K562 (cell line): Measurements from ENCODE around the gene ERLIN1. TPM values are rescaled to one million over a fixed set of nuclear protein-coding genes. Genes with fewer than 3 reads are reported as not detected.
A peak's percentile ranks its signal among the peaks of the same experiment; 100 is the strongest.

Source experiments
- ATF1 ChIP-seq, 2 experiments: fragments of 450-650 bp in 1 of 2; IDR thresholded peaks; 2 replicates each; pipeline ENCODE4 v1.6.1; 2016; ENCODE audit warnings: missing compliant biosample characterization in 1 of 2, missing genetic modification characterization in 1 of 2
- BRF1 ChIP-seq: IDR thresholded peaks from 3 replicates; pipeline ENCODE4 v1.6.1; 2011; ENCODE audit warnings: borderline replicate concordance, mild to moderate bottlenecking; ENCODE audit not compliant: insufficient read length; ENCODE audit errors: extremely low read depth
- HCFC1 ChIP-seq: IDR thresholded peaks from 2 replicates; pipeline ENCODE4 v1.6.1; 2012; ENCODE audit warnings: low read depth, low read length, improper control_type of control experiment
- HDAC1 ChIP-seq, 2 experiments: fragments of 450-650 bp; IDR thresholded peaks; 2 replicates each; pipeline ENCODE4 v1.6.1; 2016 to 2017; ENCODE audit warnings: inconsistent platforms in 1 of 2, mild to moderate bottlenecking in 1 of 2, moderate library complexity in 1 of 2
- IRF2 ChIP-seq: sonication (generic); formaldehyde crosslinking; IDR thresholded peaks from 2 replicates; pipeline ENCODE4 v1.8.1; 2022; ENCODE audit warnings: mild to moderate bottlenecking, missing genetic modification reagents
- NFYB ChIP-seq: IDR thresholded peaks from 2 replicates; pipeline ENCODE4 v1.6.1; 2011; ENCODE audit warnings: mild to moderate bottlenecking, moderate library complexity; ENCODE audit not compliant: insufficient read length; ENCODE audit errors: extremely low read depth
- NR1H2 ChIP-seq: sonication (generic); formaldehyde crosslinking; IDR thresholded peaks from 2 replicates; pipeline ENCODE4 v1.4.0; 2020; ENCODE audit warnings: mild to moderate bottlenecking, missing genetic modification reagents
- PCBP2 ChIP-seq: fragments of 200-400 bp; formaldehyde crosslinking; IDR thresholded peaks from 2 replicates; pipeline ENCODE4 v1.6.1; 2018; ENCODE audit warnings: low read length, low read depth, mild to moderate bottlenecking, moderate library complexity; ENCODE audit not compliant: poor library complexity, severe bottlenecking
- POU5F1 ChIP-seq: fragments of 150-350 bp; IDR thresholded peaks from 2 replicates; pipeline ENCODE4 v1.6.1; 2014; ENCODE audit warnings: borderline replicate concordance, low read length, low read depth, mild to moderate bottlenecking; ENCODE audit not compliant: partially characterized antibody
- PTRF ChIP-seq: fragments of 450-650 bp; IDR thresholded peaks from 2 replicates; pipeline ENCODE4 v1.6.1; 2016; ENCODE audit warnings: mild to moderate bottlenecking, missing genetic modification characterization, missing compliant biosample characterization
- PTTG1 ChIP-seq: fragments of 450-650 bp; IDR thresholded peaks from 2 replicates; pipeline ENCODE4 v1.6.1; 2016; ENCODE audit warnings: low read depth, mild to moderate bottlenecking, missing genetic modification characterization, missing compliant biosample characterization
- RB1 ChIP-seq: fragments of 450-650 bp; IDR thresholded peaks from 2 replicates; pipeline ENCODE4 v1.6.1; 2017; ENCODE audit warnings: low read depth, mild to moderate bottlenecking
- RFX5 ChIP-seq: IDR thresholded peaks from 2 replicates; pipeline ENCODE4 v1.6.1; 2011; ENCODE audit warnings: low read depth, mild to moderate bottlenecking, improper control_type of control experiment, low read length
- SETDB1 ChIP-seq: IDR thresholded peaks from one replicate; pipeline ENCODE4 v1.6.1; 2012; ENCODE audit warnings: low read length, control low read depth, inconsistent platforms
- SIN3A ChIP-seq, 2 experiments: fragments of 150-350 bp in 1 of 2; IDR thresholded peaks; 2 replicates each; pipeline ENCODE4 v1.6.1; 2011 to 2016; ENCODE audit warnings: borderline replicate concordance in 2 of 2, low read depth in 2 of 2, low read length in 2 of 2, mild to moderate bottlenecking in 2 of 2, moderate library complexity in 2 of 2; ENCODE audit not compliant: control insufficient read depth in 1 of 2
- SREBF2 ChIP-seq: sonication (generic); formaldehyde crosslinking; IDR thresholded peaks from 2 replicates; pipeline ENCODE4 v1.4.0; 2020; ENCODE audit warnings: mild to moderate bottlenecking, missing genetic modification reagents
- SRF ChIP-seq, 2 experiments: fragments of 250-450, 450-650 bp in 1 of 2; sonication (Bioruptor Pico) in 1 of 2; sonication (generic) in 1 of 2; formaldehyde crosslinking; IDR thresholded peaks; 2 replicates each; pipeline versions ENCODE4 v1.5.0 to v1.5.1; 2020 to 2022; ENCODE audit warnings: mild to moderate bottlenecking in 1 of 2, missing genetic modification reagents in 1 of 2
- TOE1 ChIP-seq, 2 experiments: fragments of 450-650 bp in 1 of 2; sonication (generic) in 1 of 2; formaldehyde crosslinking in 1 of 2; IDR thresholded peaks; 2 replicates each; pipeline versions ENCODE4 v1.7.1 to v1.8.0; 2016 to 2022; ENCODE audit warnings: borderline replicate concordance in 2 of 2, mild to moderate bottlenecking in 2 of 2, antibody characterized with exemption in 1 of 2, inconsistent platforms in 1 of 2, low read depth in 1 of 2, missing genetic modification reagents in 1 of 2, moderate library complexity in 1 of 2
- ZBTB17 ChIP-seq: fragments of 450-650 bp; formaldehyde crosslinking; IDR thresholded peaks from 2 replicates; pipeline ENCODE4 v1.4.0; 2020; ENCODE audit warnings: mild to moderate bottlenecking
- ZKSCAN8 ChIP-seq: fragments of 200-800 bp; sonication (Bioruptor generic); IDR thresholded peaks from 2 replicates; pipeline ENCODE4 v1.6.1; 2016; ENCODE audit warnings: missing genetic modification characterization, missing compliant biosample characterization
- ZNF175 ChIP-seq: fragments of 200-800 bp; sonication (Bioruptor generic); IDR thresholded peaks from 2 replicates; pipeline ENCODE4 v1.6.1; 2016; ENCODE audit warnings: low read depth, mild to moderate bottlenecking, missing genetic modification characterization, missing compliant biosample characterization
- polyA plus RNA-seq, 8 experiments: library from polyadenylated mRNA; depleted of rRNA in 4 of 8; stranded (reverse) in 5 of 8; unstranded in 3 of 8; fragments of >200 nt; fragmentation: Nextera tagmentation in 2 of 8; fragmentation: Illumina TruSeq in 1 of 8; extraction: Ambion mirVana in 2 of 8; extraction: Trizol in 1 of 8; gene quantifications; 2 replicates each; pipeline versions ENCODE4 v1.2.1 to v1.2.3, GENCODE V29; 2011 to 2014; ENCODE audit warnings: inconsistent platforms in 1 of 8, missing spikeins in 1 of 8
- total RNA-seq, 7 experiments: library from RNA; depleted of rRNA in 6 of 7; stranded (reverse); fragments of >200 nt in 6 of 7; fragmentation: Illumina TruSeq in 2 of 7; extraction: Trizol in 2 of 7; gene quantifications; 2 replicates each; pipeline versions ENCODE4 v1.2.1 to v1.2.3, GENCODE V29; 2011 to 2021; ENCODE audit warnings: low replicate concordance in 1 of 7
- TF ChIP-seq, protein P1 (sequence below): fragments of 250-450 bp; sonication (Bioruptor Pico); IDR thresholded peaks from 2 replicates; pipeline ENCODE4 v1.5.0; 2020; ENCODE audit warnings: mild to moderate bottlenecking
- TF ChIP-seq, protein P2 (sequence below): fragments of 250-450 bp; sonication (Bioruptor Pico); IDR thresholded peaks from 2 replicates; pipeline ENCODE4 v1.4.0; 2020; ENCODE audit warnings: mild to moderate bottlenecking, moderate library complexity, borderline replicate concordance

ERLIN1 gene
- total and polyA plus RNA-seq, 9 of the 15 experiments (the other 6 are each of a cell fraction or from before 2014, with no cell fraction given) = 9.8 to 26.8 (median 15.5) TPM

DNA sequence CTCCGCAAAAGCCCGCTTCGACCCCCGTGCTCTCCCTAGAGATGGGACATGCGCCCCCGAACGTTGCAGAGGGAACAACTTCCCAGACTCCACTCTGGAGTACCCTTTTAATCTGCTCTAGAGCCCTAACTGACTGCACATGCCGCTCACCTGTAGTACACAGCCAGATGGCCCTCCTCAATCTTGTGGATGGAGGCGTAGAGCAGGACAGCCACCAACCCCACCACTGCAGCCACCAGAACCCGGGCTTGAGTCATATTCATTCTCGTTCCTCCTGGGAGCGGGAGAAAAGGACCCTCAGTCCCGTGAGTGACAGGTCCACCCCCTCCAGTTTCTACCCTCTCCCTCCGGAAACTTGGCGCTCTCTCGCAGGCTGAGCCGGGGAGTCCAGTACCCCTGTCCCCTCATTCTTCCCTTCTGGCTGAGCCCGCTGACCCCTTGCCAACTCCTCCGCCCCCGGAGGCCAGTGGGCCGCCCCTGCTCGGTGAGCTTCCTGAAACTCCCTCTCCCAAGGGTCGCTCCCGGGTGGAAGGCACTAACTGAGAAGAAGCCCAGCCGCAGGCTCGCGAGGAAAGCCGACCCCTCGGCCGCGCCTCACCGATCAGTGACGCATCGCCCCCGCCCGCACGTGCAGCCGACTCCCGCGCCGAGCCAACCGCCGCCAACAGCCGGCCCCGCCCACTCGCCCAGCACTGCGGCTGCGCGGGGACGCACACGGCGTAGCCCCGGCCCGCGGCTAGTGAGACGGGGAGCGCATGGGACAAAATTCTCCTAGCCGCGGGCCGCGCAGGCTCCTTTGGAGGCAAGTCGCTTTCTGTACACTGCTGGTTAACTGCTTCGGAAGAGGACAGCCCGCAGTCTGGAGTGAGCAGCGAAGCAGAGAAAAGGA, at the start of gene ERLIN1 (continued):
- TF ChIP-seq HDAC1 (IDR thresholded peaks at IDR 0.05) = peak in 1 of 2 experiments; percentile 43; a peak in 1 of 4 replicates
- no peak for TF ChIP-seq ZBTB17 (CRISPR knock-in tag)
- TF ChIP-seq PCBP2 = no peak
- TF ChIP-seq PTTG1 = no peak
- TF ChIP-seq SIN3A (IDR thresholded peaks at IDR 0.05; ENCODE audit: borderline replicate concordance in 2 of 2, control insufficient read depth in 1 of 2, low read depth in 2 of 2, low read length in 2 of 2) = peak; percentile 45 to 54; a peak in 1 of 4 replicates
- TF ChIP-seq ATF1 (CRISPR knock-in tag; IDR thresholded peaks at IDR 0.05) = no peak
- peak; percentile 88 for TF ChIP-seq ATF1 (tag; IDR thresholded peaks at IDR 0.05)
- peak; percentile 92 for TF ChIP-seq RB1
- TF ChIP-seq NFYB = no peak
- TF ChIP-seq ZNF175 (CRISPR knock-in tag) = no peak
- TF ChIP-seq TOE1 (IDR thresholded peaks at IDR 0.05; ENCODE audit: borderline replicate concordance) = no peak
- TF ChIP-seq TOE1 (CRISPR knock-in tag; IDR thresholded peaks at IDR 0.05; ENCODE audit: borderline replicate concordance, low read depth) = no peak
- no peak for TF ChIP-seq SRF (CRISPR knock-in tag; IDR thresholded peaks at IDR 0.05)
- TF ChIP-seq NR1H2 = no peak
- TF ChIP-seq IRF2 (CRISPR knock-in tag) = no peak
- TF ChIP-seq POU5F1 = peak; percentile 58
- TF ChIP-seq SETDB1 = no peak
- no peak for TF ChIP-seq ZKSCAN8 (CRISPR knock-in tag)
- TF ChIP-seq HCFC1 = peak; percentile 29
- TF ChIP-seq, protein P1, sequence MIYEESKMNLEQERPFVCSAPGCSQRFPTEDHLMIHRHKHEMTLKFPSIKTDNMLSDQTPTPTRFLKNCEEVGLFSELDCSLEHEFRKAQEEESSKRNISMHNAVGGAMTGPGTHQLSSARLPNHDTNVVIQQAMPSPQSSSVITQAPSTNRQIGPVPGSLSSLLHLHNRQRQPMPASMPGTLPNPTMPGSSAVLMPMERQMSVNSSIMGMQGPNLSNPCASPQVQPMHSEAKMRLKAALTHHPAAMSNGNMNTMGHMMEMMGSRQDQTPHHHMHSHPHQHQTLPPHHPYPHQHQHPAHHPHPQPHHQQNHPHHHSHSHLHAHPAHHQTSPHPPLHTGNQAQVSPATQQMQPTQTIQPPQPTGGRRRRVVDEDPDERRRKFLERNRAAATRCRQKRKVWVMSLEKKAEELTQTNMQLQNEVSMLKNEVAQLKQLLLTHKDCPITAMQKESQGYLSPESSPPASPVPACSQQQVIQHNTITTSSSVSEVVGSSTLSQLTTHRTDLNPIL (CRISPR knock-in tag) = no peak
- TF ChIP-seq, protein P2, sequence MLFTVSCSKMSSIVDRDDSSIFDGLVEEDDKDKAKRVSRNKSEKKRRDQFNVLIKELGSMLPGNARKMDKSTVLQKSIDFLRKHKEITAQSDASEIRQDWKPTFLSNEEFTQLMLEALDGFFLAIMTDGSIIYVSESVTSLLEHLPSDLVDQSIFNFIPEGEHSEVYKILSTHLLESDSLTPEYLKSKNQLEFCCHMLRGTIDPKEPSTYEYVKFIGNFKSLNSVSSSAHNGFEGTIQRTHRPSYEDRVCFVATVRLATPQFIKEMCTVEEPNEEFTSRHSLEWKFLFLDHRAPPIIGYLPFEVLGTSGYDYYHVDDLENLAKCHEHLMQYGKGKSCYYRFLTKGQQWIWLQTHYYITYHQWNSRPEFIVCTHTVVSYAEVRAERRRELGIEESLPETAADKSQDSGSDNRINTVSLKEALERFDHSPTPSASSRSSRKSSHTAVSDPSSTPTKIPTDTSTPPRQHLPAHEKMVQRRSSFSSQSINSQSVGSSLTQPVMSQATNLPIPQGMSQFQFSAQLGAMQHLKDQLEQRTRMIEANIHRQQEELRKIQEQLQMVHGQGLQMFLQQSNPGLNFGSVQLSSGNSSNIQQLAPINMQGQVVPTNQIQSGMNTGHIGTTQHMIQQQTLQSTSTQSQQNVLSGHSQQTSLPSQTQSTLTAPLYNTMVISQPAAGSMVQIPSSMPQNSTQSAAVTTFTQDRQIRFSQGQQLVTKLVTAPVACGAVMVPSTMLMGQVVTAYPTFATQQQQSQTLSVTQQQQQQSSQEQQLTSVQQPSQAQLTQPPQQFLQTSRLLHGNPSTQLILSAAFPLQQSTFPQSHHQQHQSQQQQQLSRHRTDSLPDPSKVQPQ (CRISPR knock-in tag) = no peak
- no peak for TF ChIP-seq SREBF2 (CRISPR knock-in tag)
- no peak for TF ChIP-seq RFX5
- no peak for TF ChIP-seq PTRF
- no peak for TF ChIP-seq BRF1
